Astrocyte of the hippocampus (primary cell): ENCODE measurements around the gene FES.
"Not testable (repeated sequence)": the region's sequence is repeated elsewhere in the genome, so short reads cannot be mapped to it uniquely, and the experiment has no call there.

Experiments
- DNase-seq: peaks from one replicate; pipeline ENCODE4 v3.0.0; 2011; ENCODE audit warnings: low read depth, low spot score

Gene FES

DNA sequence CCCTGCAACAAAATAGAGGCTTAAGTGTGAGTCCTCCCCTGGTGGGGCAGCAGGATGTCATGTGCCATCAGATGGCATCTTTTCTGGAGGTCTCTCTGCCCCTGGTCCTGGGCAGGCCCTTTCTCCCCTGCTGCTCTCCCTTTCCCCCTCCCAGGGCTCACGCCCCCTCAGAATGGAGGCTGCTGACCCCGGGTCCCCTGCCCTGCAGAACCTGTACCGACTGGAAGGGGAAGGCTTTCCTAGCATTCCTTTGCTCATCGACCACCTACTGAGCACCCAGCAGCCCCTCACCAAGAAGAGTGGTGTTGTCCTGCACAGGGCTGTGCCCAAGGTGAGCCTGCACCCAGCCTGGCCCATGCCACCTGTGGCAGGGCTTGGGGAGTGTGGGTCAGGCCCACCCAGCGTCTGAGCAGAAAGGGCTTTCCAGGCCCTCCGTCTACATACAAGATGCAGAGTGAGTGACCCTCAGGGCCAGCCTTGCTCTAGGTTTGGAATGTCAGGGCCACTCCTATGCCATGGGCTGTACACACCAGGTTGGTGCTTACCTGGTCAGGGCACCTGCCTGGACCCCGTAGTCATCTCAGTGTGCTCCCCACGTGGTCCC is 7.1 kb downstream of the FES start:
- no peak for DNase-seq

DNA sequence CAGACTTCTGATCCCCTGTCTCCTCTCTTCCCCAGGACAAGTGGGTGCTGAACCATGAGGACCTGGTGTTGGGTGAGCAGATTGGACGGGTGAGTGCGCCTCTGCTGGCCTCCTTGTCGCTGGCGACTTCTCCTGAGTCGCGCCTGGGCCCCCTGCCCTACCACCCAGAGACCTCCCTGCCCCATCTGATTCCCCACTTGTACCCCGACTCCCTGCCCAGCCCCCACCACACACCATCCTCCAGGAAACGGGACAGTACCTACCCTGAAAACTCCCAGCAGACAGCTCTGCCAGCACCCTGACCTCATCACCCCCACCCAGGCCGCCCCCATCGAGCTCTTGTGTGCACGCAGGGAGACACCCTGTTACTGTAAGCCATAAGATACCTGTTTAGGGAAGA is 7.7 kb downstream of the FES start:
- DNase-seq = no peak

DNA sequence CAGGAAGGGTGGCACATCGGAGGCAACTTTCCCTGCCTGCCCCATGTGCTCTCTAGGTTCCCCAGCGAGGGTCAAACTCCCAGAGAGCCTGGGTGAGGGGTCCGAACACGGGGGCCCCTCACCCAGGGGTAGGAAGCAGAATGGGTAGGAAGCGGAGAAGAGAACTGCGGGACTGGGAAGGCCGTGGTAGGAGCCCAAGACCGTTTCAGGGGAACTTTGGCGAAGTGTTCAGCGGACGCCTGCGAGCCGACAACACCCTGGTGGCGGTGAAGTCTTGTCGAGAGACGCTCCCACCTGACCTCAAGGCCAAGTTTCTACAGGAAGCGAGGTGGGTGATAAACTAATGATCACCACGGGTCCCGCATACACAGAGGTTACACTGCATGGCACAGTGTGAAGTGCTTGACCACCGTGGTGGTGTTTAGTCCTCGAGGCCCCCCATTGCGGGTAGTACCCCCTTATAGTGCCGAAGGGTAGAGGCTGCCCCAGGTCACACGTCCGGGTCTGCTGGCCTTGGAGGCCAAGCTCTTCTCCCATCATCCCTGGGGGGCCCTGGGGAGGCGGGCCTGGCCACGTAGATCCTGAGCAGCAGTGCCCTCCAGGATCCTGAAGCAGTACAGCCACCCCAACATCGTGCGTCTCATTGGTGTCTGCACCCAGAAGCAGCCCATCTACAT is 8.3 kb downstream of the FES start:
- no peak for DNase-seq

DNA sequence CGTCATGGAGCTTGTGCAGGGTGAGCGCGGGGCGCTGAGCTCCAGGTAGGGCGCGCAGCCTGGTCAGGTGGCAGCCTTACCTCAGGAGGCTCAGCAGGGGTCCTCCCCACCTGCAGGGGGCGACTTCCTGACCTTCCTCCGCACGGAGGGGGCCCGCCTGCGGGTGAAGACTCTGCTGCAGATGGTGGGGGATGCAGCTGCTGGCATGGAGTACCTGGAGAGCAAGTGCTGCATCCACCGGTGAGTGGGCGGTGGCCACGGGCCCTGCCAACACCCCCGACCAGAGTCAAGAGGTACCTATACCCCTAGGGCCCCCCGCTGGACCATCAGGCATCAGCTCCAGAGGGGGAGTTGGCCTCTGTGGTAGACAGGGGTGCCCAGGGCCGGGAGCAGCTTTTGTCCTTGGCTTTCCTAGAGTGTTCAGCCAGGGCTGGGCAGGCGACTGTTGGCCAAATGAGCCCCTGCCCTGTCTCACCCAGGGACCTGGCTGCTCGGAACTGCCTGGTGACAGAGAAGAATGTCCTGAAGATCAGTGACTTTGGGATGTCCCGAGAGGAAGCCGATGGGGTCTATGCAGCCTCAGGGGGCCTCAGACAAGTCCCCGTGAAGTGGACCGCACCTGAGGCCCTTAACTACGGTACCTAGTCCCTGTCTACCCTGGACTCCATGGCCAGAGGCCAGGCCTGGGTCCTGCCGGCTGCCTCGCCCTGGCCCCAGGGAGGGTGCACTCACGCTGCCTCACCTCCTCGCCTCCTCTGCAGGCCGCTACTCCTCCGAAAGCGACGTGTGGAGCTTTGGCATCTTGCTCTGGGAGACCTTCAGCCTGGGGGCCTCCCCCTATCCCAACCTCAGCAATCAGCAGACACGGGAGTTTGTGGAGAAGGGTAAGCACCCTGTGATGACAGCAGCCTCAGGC is 9.1 kb downstream of the FES start:
- DNase-seq = no peak

DNA sequence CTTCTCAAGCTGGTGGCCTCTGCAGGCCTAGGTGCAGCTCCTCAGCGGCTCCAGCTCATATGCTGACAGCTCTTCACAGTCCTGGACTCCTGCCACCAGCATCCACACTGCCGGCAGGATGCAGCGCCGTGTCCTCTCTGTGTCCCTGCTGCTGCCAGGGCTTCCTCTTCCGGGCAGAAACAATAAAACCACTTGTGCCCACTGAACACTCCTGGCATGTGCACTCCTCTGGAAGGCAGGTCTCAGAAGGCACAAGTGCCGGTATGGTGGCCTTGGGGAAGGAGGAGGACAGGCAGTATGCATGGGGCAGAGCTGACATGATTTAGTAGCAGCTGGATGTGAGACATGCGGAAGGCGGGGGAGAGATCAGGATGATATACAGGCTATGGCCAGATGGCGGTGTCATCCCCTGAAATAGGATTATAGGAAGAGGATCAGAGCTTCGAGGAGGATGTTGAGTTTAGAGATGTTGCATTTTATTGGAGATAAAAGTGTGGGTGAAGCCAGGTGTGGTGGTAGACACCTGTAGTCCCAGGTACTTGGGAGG is 11.3 kb downstream of the FES start:
- no peak for DNase-seq

DNA sequence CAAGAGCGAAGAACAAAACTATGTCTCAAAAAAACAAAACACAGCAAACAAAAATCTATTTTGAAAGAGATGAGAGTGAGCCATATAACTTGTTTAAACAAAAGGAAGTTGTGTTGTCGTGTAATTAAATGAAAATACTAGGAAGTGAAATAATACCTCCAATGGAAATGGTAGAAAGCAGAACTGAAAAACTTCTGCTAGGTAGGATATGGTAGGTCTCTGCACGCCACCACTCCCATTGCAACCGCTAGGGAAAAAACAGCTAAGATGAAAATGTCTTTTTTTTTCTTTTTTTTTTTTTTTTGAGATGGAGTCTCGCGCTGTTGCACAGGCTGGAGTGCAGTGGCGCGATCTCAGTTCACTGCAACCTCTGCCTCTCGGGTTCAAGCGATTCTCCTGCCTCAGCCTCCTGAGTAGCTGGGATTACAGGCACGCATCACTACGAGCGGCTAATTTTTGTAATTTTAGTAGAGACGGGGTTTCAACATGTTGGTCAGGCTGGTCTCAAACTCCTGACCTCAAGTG is 12.9 kb downstream of the FES start:
- not testable (repeated sequence) for DNase-seq

DNA sequence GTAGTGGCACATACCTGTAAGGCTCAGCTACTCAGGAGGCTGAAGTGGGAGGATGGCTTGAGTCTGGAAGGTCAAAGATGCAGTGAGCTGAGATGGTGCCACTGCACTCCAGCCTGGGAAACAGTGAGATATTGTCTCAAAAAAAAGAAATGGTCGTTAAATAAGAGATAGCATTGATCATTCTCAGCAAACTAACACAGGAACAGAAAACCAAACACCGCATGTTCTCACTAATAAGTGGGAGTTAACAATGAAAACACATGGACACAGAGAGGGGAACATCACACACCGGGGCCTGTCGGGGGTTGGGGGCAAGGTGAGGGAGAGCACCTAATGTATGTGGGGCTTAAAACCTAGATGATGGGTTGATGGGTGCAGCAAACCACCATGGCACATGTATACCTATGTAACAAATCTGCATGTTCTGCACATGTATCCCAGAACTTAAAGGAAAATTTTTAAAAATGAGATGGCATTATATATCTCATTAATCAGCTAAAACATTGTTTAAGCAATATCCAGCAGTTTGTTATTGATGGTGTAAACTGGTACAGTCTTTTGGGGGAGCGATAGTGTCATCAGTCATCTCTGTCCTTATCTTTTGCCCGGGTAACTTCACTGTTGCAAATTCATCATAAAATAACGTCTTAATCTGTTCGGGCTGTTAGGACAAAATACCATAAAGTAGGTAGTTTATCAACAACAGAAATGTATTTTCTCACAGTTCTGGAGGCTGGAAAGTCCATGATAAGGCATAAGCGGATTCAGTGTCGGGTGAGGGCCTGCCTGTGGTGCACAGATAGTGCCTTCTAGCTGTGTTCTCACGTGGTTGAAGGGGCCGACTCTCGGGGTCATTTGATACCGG is 17.1 kb downstream of the FES start:
- no peak for DNase-seq

DNA sequence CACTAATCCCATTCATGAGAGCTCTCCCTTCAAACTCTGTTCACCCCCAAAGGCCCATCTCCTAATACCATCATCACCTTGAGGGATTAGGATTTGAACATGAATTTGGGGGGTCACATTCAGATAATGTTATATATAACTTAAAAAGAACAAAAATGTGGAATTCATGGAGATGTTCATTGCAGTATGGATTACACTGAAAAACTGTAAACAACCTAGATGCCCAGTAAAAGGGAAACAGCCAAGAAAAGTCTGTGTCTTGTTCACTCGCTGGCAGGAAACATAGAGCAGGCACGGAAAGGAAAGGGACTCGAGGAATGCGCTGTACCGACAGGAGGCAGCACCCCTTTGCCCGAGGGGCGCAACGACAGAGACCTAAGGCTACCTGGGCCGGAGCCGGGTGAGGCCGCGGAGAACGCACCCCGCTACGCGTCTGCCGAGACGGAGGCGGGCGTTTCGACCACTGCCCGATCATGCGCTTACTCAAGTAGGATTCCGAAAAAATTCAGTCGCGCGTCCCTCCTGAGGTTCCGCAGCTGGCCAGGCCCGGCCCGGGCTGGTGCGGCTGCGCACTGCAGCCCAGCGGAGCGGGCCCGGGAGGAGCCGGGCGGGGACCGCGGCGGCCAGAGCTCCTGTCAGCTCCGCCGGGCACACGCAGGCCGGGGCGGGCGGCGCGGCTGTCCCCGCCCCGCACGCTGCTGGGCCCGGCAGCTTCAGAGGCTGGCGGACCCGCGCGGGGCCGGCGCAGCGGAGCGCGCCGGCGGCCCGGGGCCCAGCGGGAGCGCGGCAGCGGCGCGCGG is 17.9 kb downstream of the FES start:
- peak; percentile 92 for DNase-seq

DNA sequence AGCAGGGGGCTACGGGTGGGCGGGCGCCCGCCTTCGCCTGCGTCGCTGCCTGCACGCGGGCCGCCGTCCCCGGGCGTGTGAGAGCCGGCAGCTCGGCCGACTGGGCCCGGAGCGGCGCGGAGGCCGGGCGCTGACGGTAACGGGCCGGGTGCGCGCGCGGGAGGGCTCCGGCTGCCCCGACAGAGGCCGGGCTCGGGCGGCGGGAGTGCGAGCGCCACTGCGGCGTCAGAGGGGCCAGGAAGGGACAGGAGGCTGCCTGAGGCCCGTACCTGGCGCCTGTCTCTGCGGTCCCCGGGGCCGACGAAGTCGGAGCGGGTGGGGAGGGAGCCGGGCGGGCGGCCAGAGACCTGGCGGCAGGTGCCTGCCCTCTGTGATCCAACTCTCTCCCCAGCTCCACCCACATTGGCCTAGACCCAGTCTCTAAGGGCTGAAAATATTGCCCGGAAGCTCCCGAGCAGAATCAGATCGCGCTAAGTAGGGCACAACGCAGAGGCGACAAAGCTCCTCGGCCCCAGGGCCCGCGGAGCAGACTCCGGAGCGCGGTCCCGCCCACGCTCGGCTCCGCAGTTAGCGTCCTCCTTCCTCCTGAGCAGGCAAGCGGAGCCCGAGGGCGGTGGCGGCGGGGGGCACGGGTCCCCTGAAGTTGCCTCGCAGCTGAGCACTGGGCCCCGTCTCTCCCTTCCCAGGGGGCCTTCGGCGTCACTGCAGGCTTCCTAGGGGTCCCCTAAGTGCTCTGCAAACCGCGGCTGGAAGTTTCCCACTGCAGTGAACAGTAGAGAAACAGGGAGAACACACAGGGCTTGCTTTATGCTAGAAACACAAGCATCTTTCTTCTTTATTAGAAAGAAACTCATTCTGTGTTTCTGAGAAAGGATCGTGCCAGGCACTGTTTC is 18.8 kb downstream of the FES start, which contains the start of gene MAN2A2:
TSS of gene MAN2A2 (plus strand) at position 463 of the 893 bp plus-strand sequence. CDS start 906 bp downstream, outside the sequence.
- peak; percentile 63 for DNase-seq

DNA sequence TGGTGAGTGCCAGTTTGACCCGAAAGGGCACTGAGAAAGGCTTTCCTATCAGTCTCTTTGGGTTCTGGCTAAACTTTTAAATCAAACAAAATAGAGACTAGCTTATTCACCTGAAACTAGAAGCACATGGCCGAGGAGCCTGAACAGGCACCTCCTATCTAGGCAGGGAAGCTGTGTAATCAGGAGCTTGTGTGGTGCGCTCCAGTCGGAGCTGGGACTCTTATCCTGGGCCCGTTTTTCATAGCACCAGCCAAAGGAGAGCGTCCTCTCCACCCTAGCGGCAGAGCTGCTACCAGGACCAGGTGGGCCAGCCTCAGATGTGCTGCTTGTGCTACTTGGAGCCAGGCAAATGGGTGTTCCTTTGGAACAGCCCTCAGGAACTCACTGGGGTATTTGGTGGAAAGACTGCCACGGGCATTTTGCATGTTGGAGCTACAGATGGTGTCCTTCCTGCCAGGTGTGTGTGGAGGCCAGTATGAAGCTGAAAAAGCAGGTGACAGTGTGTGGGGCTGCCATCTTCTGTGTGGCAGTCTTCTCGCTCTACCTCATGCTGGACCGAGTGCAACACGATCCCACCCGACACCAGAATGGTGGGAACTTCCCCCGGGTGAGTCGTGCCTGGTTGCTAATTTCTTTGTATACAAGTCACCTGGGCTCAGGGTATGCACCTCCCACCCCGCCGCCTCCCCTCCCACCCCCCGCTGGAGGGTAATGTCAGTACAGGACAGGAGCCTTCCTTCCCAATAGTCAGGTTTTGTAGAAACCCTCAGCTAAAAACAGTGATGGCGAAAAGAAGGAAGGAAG is 19.6 kb downstream of the FES start:
- DNase-seq = peak; percentile 20

DNA sequence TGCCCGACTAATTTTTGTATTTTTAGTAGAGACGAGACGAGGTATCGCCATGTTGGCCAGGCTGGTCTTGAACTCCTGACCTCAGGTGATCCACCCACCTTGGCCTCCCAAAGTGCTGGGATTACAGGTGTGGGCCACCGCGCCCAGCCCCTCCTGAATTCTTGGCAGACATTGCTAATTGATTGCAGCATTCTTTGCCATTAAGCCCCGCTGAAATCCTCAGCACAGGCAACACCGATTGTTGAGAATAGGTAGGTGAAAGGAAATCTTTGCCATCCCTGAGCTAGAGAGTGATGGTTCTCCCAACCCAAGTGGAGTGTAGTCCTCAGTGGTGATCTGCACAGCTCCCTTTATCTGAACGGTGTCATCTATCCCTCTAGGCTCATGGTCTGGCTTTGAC is 20.4 kb downstream of the FES start:
- no peak for DNase-seq

DNA sequence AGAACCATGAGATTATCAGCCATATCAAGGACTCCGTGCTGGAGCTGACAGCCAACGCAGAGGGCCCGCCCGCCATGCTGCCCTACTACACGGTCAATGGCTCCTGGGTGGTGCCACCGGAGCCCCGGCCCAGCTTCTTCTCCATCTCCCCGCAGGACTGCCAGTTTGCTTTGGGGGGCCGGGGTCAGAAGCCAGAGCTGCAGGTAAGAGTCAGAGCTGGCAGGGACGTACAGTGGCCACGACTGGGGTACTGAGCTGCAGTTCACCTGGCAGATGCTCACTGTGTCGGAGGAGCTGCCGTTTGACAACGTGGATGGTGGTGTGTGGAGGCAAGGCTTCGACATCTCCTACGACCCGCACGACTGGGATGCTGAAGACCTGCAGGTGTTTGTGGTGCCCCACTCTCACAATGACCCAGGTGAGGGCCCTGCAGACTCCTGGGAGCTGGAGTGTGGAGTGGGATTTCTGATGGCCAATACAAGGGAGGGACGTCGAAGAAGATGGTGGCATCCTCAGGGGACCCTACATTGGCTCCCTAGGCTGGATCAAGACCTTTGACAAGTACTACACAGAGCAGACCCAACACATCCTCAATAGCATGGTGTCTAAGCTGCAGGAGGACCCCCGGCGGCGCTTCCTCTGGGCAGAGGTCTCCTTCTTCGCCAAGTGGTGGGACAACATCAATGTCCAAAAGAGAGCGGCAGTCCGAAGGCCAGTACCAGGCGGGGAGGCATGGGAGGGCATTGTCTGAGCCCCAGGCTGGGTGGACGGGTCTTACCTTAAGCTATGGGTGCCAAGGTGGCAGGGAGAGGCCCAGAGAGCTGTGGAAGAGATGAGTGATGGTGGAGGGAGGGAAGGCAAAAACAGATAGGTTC is 21.2 kb downstream of the FES start:
- no peak for DNase-seq

DNA sequence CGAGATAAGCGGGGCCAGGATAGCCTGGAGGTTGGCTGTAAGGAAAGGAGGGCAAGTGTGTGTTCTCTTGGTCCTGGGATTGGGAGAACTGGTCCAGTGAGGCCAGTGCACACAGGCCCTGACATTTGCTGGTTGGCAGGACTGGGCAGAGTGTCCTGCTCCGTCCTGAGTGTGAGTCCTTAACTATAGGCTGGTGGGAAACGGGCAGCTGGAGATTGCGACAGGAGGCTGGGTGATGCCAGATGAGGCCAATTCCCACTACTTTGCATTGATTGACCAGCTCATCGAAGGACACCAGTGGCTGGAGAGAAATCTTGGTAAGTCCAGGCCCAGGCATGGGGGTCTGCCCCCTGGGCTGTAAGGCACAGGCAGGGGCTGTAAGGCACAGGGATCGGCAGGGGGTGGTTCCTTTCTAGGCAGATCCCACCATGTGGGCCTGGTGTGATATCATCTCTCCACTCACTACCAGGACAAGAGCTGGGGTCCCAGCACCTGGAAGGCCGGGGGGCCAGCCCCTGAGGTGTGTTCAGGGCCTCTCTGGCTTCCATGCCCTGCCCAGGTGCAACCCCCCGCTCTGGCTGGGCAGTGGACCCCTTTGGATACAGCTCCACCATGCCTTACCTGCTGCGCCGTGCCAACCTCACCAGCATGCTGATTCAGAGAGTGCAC is 22.0 kb downstream of the FES start:
- DNase-seq = no peak

DNA sequence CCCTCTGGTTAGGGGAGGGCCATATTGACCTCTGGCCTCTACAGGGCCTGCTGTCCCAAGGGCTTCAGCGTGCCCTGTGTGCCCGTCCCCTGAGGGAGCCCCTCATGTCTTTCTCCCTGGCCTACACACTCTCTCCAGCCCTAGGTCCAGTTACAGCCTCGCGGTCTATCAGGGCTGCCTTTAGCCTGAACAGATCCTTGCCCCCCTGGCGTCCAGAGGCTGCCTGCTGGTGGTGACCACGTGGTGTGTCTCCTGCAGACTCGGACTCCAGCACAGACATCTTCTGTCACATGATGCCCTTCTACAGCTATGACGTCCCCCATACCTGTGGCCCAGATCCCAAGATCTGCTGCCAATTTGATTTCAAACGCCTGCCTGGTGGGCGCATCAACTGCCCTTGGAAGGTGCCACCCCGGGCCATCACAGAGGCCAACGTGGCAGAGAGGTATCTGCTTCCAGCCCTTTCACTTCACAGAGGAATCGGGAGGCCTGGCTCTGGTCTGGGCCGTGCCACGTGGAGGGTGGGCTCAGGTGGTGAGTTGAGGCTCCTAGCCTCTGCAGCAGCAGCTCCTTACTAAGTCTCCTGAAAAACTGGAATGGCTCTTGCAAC is 22.9 kb downstream of the FES start:
- DNase-seq = no peak

DNA sequence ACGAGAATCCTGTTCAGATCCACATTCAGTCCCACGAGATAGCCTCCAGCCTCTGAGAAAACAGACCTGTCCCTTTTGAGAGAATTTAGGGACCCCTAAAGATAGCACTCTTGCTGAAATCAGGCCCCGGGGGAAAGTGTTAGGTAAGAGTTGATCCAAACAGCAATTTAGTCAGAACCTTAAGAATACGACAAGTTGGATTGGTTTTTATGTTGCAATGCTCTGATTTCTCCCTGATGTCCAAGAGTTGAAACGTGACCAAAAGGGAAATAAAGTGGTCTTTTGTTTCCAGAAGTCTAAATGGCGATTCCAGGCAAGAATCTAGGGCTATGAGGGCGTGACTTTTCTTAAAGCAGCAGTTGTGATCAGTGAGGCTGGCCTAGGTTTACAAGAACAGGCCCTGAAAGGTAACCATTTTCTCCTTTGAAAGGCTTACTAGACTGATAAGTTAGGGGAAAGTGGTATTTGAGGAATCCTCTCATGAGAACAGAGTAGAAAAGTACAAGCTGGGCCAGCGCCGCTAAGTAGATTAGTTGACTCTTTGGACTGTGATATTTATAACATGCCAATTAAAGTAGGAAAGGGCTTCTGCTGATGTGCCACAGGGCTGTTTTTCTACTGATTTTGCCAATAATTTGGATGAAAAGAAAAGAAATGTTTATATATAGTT is 23.7 kb downstream of the FES start:
- DNase-seq = no peak

DNA sequence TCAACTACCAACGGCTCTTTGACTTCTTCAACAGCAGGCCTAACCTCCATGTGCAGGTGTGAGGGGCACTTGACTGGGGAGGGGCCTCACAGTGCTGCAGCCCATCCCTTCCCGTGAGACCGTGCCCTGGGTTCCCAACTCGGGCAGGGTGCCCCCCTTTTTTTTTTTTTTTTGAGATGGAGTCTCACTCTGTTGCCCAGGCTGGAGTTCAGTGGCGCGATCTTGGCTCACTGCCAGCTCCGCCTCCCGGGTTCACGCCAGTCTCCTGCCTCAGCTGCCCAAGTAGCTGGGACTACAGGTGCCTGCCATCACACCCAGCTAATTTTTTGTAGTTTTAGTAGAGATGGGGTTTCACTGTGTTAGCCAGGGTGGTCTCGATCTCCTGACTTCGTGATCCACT is 25.1 kb downstream of the FES start:
- DNase-seq = not testable (repeated sequence)
